PC-3 (cell line): Measurements from ENCODE around the gene ANP32A. TPM values are rescaled to one million over a fixed set of nuclear protein-coding genes. Genes with fewer than 3 reads are reported as not detected.

Source experiments
- ATAC-seq: fragments of 200-7000 bp; cut with Tn5 transposase; 2 replicates; pipeline ENCODE4 v1.9.1; 2020; ENCODE audit warnings: mild to moderate bottlenecking, moderate library complexity
- BruUV-seq: library from RNA; stranded (reverse); fragments of 400-500 nt; replicated peaks from 2 replicates; lab custom pipeline; 2021; lab: Mats Ljungman, UMichigan
- CTCF ChIA-PET: fragments of 300-600 bp; sonication (Branson Sonifier 250); formaldehyde crosslinking; loops from one replicate; lab custom pipeline; 2022; ENCODE audit warnings: antibody characterized with exemption; lab: Charles Lee
- POLR2A ChIA-PET: fragments of 300-600 bp; sonication (Branson Sonifier 250); formaldehyde crosslinking; loops from one replicate; lab custom pipeline; 2022; ENCODE audit warnings: antibody characterized with exemption; ENCODE audit not compliant: unreplicated experiment; lab: Charles Lee
- DNase-seq: peaks from one replicate; pipeline ENCODE4 v3.0.0-alpha.2; 2015
- H2AFZ ChIP-seq: fragments of 300-600 bp; sonication (generic); 2 replicates; pipeline ENCODE4 v1.6.0; 2016; ENCODE audit warnings: antibody characterized with exemption, low read length
- H3F3A ChIP-seq: fragments of 300-600 bp; sonication (generic); one replicate; pipeline ENCODE4 v1.6.0; 2017; ENCODE audit warnings: antibody characterized with exemption, low read length, control low read depth, mild to moderate bottlenecking; ENCODE audit not compliant: unreplicated experiment
- H3K27ac ChIP-seq: fragments of 300-600 bp; sonication (generic); 2 replicates; pipeline ENCODE4 v1.5.1; 2016; ENCODE audit warnings: mild to moderate bottlenecking, low read length
- H3K27me3 ChIP-seq: fragments of 300-600 bp; sonication (generic); 2 replicates; pipeline ENCODE4 v1.6.1; 2016; ENCODE audit warnings: low read length, mixed read lengths
- H3K36me3 ChIP-seq: fragments of 300-600 bp; sonication (generic); 2 replicates; pipeline ENCODE4 v1.6.1; 2016; ENCODE audit warnings: low read depth, mixed run types, low read length, mixed read lengths
- H3K4me1 ChIP-seq: fragments of 300-600 bp; sonication (generic); 2 replicates; pipeline ENCODE4 v1.5.1; 2016; ENCODE audit warnings: low read length; ENCODE audit not compliant: insufficient read depth
- H3K4me2 ChIP-seq: fragments of 300-600 bp; sonication (generic); 2 replicates; pipeline ENCODE4 v1.6.0; 2016; ENCODE audit warnings: low read length
- H3K4me3 ChIP-seq: fragments of 300-600 bp; sonication (generic); 2 replicates; pipeline ENCODE4 v1.5.1; 2016; ENCODE audit warnings: mild to moderate bottlenecking, low read length, mixed read lengths
- H3K79me2 ChIP-seq: fragments of 300-600 bp; sonication (generic); 2 replicates; pipeline ENCODE4 v1.6.1; 2017; ENCODE audit warnings: low read length, mixed read lengths
- H3K9ac ChIP-seq: fragments of 300-600 bp; sonication (generic); 2 replicates; pipeline ENCODE4 v1.6.0; 2016; ENCODE audit warnings: mild to moderate bottlenecking, low read length
- H3K9me2 ChIP-seq: fragments of 300-600 bp; sonication (generic); replicated peaks from 2 replicates; pipeline ENCODE4 v1.6.1; 2016; ENCODE audit warnings: mixed run types, low read length, mixed read lengths
- H3K9me3 ChIP-seq: fragments of 300-600 bp; sonication (generic); 2 replicates; pipeline ENCODE4 v1.6.1; 2016; ENCODE audit warnings: low read length, mixed read lengths
- H4K20me1 ChIP-seq: fragments of 300-600 bp; sonication (generic); 2 replicates; pipeline ENCODE4 v1.6.1; 2016; ENCODE audit warnings: low read length, mixed read lengths
- EZH2 ChIP-seq: fragments of 300-600 bp; sonication (generic); IDR thresholded peaks from one replicate; pipeline ENCODE4 v1.6.1; 2017; ENCODE audit warnings: antibody characterized with exemption, mild to moderate bottlenecking, low read length; ENCODE audit not compliant: unreplicated experiment
- EZH2phosphoT487 ChIP-seq: fragments of 300-600 bp; sonication (generic); IDR thresholded peaks from 2 replicates; pipeline ENCODE4 v1.6.1; 2018; ENCODE audit warnings: mild to moderate bottlenecking, antibody characterized with exemption, low read length, borderline replicate concordance
- intact Hi-C: fragments of 100-400 bp; cut with micrococcal nuclease; formaldehyde crosslinking; loops from 2 replicates; pipeline ENCODE4 v1.9.0; 2023
- total RNA-seq: library from RNA; depleted of rRNA; stranded (reverse); fragments of >200 nt; gene quantifications from 2 replicates; pipeline ENCODE4 v1.2.3, GENCODE V29; 2014
- TF ChIP-seq, protein P1 (sequence below): fragments of 300-600 bp; sonication (generic); conservative IDR thresholded peaks from 2 replicates; pipeline ENCODE4 v1.5.1; 2017; ENCODE audit warnings: antibody characterized with exemption, low read depth, mild to moderate bottlenecking, low read length

ANP32A gene
- total RNA-seq, 1 experiment from 2014 or later, result 106 TPM

DNA sequence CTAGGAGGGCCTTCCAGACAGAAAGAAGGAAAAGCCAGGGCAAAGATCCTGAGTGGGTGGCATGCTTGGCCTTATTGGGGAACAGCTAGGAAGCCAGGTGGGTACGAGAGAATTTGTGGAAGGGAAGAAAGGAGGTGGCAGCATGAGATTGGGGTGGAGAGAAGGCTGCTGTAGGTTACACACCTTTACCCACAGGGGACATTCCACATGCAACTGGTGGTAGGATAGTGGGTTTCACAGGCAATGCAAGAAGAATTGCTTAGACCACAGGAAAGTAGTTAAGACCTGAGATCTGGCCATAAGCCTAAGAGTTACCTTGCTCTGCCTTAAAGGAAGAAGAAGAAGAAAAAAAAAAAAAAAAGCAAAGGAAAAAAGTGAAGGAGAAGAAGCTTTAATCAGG is 19.8 kb downstream of the ANP32A start:
- DNase-seq (no peak), ATAC-seq (no peak)
- intact Hi-C loops, result no loop called here
- Histone ChIP-seq H3K9ac (no peak overlapping the region), H2AFZ (no peak overlapping the region), H3F3A (no peaks in the 10 kb centered on the region), H3K36me3 (peaks cover 5% of the 10 kb centered on the region; the same call in 1 of the 2 replicates), H3K9me2 (no peaks in the 10 kb centered on the region), H3K4me1 (no peaks in the 10 kb centered on the region), H3K4me2 (no peak overlapping the region), H4K20me1 (peaks cover 42% of the 10 kb centered on the region; the same call in 1 of the 2 replicates), H3K4me3 (no peak overlapping the region), H3K9me3 (no peaks in the 10 kb centered on the region), H3K27me3 (no peaks in the 10 kb centered on the region), H3K27ac (no peak overlapping the region), H3K79me2 (peaks cover 98% of the 10 kb centered on the region)
- BruUV-seq, result no TSS peak
- ChIA-PET POLR2A (no interaction called here), CTCF (no interaction called here)
- TF ChIP-seq, protein P1, sequence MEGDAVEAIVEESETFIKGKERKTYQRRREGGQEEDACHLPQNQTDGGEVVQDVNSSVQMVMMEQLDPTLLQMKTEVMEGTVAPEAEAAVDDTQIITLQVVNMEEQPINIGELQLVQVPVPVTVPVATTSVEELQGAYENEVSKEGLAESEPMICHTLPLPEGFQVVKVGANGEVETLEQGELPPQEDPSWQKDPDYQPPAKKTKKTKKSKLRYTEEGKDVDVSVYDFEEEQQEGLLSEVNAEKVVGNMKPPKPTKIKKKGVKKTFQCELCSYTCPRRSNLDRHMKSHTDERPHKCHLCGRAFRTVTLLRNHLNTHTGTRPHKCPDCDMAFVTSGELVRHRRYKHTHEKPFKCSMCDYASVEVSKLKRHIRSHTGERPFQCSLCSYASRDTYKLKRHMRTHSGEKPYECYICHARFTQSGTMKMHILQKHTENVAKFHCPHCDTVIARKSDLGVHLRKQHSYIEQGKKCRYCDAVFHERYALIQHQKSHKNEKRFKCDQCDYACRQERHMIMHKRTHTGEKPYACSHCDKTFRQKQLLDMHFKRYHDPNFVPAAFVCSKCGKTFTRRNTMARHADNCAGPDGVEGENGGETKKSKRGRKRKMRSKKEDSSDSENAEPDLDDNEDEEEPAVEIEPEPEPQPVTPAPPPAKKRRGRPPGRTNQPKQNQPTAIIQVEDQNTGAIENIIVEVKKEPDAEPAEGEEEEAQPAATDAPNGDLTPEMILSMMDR, result no peak
- TF ChIP-seq EZH2phosphoT487 (no peak), EZH2 (no peak)

- Histone ChIP-seq H3K9me3 (no peaks in the 10 kb centered on the region), H3K27ac (no peak overlapping the region), H3K9ac (no peak overlapping the region), H2AFZ (no peak overlapping the region), H3F3A (no peaks in the 10 kb centered on the region), H3K27me3 (no peaks in the 10 kb centered on the region), H3K4me2 (no peak overlapping the region), H3K4me1 (no peaks in the 10 kb centered on the region), H3K4me3 (no peak overlapping the region), H3K79me2 (peaks cover 98% of the 10 kb centered on the region), H3K9me2 (no peaks in the 10 kb centered on the region), H4K20me1 (peaks cover 33% of the 10 kb centered on the region; the same call in 1 of the 2 replicates), H3K36me3 (peaks cover 5% of the 10 kb centered on the region; the same call in 1 of the 2 replicates)
- DNase-seq, result no peak
- intact Hi-C loops, result no loop called here
- no peak for ATAC-seq
- TF ChIP-seq, protein P1, result no peak
- no peak for TF ChIP-seq EZH2phosphoT487
- no peak for TF ChIP-seq EZH2
- POLR2A ChIA-PET, result no interaction called here
- CTCF ChIA-PET, result no interaction called here
- no TSS peak for BruUV-seq
These were observed 22.2 kb downstream of the ANP32A start for GRCh38 chr15:68798346-68799094.
